ENCODE measurements around the gene KIF22. TPM values are rescaled to one million over a fixed set of nuclear protein-coding genes. Genes with fewer than 3 reads are reported as not detected.
"Not testable (repeated sequence)": the region's sequence is repeated elsewhere in the genome, so short reads cannot be mapped to it uniquely, and the experiment has no call there.

Gene KIF22
- total RNA-seq, 1 donor from 2014 or later = 20.0 TPM

DNA sequence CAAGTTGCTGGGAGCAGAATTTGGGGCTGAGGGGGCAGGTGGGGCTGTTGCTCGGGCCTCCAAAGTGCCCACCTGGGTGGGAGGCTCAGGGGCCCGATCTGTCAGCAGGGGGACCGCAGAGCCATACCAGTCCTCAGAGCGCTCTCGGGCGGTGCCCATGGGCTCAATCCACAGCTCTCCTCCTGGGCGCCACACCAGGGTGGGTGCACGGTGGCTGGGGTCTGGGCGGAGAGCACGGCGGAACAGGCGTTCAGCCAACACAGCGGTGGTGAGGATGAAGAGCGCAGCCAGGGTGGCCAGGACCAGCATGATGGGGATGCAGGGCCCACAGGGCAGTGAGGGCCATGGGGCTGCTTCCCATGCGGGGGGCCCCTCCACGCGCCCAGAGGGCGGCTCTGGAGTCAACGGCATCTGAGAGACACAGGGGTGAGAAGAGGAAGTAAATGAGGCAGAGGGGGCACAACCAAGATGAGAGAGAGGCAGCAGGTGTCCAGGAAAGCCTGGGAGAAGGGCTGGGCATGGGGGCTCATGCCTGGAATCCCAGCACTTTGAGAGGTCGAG lies 45.9 kb upstream of the KIF22 start:
- Mint-ChIP-seq H3K36me3 (ENCODE audit: unreplicated experiment) (no peaks in the 10 kb centered on the region), H3K9me3 (ENCODE audit: unreplicated experiment) (no peaks in the 10 kb centered on the region), H3K27ac (ENCODE audit: unreplicated experiment) (no peak overlapping the region), H3K4me1 (ENCODE audit: unreplicated experiment) (no peaks in the 10 kb centered on the region), H3K4me3 (ENCODE audit: unreplicated experiment) (no peak overlapping the region), H3K27me3 (ENCODE audit: unreplicated experiment) (peaks cover 27% of the 10 kb centered on the region)
- TF ChIP-seq, protein P1, sequence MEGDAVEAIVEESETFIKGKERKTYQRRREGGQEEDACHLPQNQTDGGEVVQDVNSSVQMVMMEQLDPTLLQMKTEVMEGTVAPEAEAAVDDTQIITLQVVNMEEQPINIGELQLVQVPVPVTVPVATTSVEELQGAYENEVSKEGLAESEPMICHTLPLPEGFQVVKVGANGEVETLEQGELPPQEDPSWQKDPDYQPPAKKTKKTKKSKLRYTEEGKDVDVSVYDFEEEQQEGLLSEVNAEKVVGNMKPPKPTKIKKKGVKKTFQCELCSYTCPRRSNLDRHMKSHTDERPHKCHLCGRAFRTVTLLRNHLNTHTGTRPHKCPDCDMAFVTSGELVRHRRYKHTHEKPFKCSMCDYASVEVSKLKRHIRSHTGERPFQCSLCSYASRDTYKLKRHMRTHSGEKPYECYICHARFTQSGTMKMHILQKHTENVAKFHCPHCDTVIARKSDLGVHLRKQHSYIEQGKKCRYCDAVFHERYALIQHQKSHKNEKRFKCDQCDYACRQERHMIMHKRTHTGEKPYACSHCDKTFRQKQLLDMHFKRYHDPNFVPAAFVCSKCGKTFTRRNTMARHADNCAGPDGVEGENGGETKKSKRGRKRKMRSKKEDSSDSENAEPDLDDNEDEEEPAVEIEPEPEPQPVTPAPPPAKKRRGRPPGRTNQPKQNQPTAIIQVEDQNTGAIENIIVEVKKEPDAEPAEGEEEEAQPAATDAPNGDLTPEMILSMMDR (IDR thresholded peaks at IDR 0.05) = no peak
- no peak for DNase-seq (ENCODE audit: extremely low spot score, unreplicated experiment)

DNA sequence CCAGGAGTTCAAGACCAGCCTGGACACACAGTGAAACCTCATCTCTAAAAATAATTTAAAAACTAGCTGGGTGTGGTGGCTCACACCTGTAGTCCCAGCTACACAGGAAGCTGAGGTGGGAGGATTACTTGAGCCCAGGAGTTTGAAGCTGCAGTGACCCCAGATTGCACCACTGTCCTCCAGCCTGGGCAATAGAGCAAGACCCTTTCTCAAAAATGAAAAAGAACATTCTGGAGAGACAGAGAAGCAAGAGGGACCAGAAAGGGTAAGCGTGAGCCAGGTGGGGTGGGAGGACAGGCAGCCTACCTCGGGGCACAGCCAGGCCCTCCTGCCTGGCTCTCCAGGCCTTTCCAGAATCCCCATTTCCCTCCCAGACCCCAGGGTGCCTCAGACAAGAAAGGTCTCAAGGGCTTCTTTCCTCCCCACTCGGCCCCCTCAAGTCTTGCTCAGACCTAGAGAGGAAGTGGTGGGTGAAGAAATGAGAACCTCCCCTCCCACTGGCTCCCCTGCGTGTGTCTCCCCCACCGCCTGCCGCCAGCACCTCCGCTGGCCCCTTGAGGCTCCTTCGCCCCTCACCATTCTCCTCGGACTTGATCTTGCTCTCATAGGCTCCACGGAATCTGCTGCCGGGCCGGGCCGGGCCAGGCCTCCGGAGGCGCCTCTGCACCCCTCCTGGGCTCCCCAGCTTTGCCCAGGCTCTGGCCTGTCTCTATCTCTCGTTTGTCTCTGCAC lies 45.3 kb upstream of the KIF22 start:
- DNase-seq (ENCODE audit: extremely low spot score, unreplicated experiment) = no peak
- Mint-ChIP-seq H3K4me3 (ENCODE audit: unreplicated experiment) (no peak overlapping the region), H3K27me3 (ENCODE audit: unreplicated experiment) (peaks cover 21% of the 10 kb centered on the region), H3K27ac (ENCODE audit: unreplicated experiment) (no peak overlapping the region), H3K36me3 (ENCODE audit: unreplicated experiment) (no peaks in the 10 kb centered on the region), H3K4me1 (ENCODE audit: unreplicated experiment) (no peaks in the 10 kb centered on the region), H3K9me3 (ENCODE audit: unreplicated experiment) (no peaks in the 10 kb centered on the region)
- TF ChIP-seq, protein P1 (IDR thresholded peaks at IDR 0.05) = no peak

DNA sequence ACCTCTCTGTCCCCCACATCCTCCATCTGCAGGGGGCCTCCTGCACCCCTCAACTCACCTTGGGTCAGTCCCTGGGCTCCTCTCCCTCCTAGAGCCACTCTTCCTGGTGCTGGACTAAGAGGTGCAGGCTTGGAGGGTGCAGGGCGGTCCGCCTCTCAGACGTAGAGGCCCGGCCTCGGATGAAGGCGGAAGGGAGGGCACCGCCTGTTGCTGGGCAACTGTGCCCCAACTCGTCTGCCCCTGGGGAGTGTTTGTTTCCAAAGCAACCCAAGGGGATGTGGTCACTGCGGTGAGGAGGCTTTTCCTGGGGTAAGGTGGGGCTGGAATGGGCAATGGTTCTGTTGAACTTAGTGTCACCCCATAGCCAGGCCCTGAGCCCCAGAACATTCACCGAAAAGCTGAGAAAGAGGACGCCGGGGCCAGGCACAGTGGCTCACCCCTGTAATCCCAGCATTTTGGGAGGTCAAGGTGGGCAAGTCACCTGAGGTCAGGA lies 44.7 kb upstream of the KIF22 start, which contains the start of gene C16orf54:
Gene C16orf54, minus strand, starts transcription at position 138 of the 493 bp plus-strand sequence. CDS start 1,039 bp downstream, outside the sequence.
- Mint-ChIP-seq H3K27ac (ENCODE audit: unreplicated experiment) (no peak within 1 kb of the TSS), H3K4me1 (ENCODE audit: unreplicated experiment) (no peaks in the 10 kb centered on the region), H3K36me3 (ENCODE audit: unreplicated experiment) (no peaks in the 10 kb centered on the region), H3K9me3 (ENCODE audit: unreplicated experiment) (no peaks in the 10 kb centered on the region), H3K27me3 (ENCODE audit: unreplicated experiment) (peaks cover 14% of the 10 kb centered on the region), H3K4me3 (ENCODE audit: unreplicated experiment) (no peak within 1 kb of the TSS)
- no peak for DNase-seq (ENCODE audit: extremely low spot score, unreplicated experiment)
- TF ChIP-seq, protein P1 (IDR thresholded peaks at IDR 0.05) = no peak

DNA sequence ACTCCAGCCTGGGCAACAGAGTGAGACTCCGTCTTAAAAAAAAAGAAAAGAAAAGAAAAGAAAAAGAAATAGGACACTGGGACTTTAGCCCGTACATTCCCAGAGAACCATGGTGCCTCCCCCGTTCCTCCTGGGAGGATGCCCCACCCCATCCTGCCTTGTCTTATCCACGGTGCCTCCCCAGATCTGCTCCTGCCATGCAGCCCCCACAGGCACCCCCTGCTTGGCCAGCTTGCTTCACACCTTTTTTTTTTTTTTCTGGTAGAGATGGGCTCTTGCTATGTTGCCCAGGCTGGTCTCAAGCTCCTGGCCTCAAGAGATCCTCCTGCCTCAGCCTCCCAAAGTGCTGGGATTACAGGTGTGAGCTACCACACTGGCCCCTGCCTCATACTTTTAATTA lies 44.0 kb upstream of the KIF22 start:
- H3K4me3 Mint-ChIP-seq (ENCODE audit: unreplicated experiment); H3K27ac Mint-ChIP-seq (ENCODE audit: unreplicated experiment); H3K36me3 Mint-ChIP-seq (ENCODE audit: unreplicated experiment); H3K9me3 Mint-ChIP-seq (ENCODE audit: unreplicated experiment); DNase-seq (ENCODE audit: extremely low spot score, unreplicated experiment); H3K27me3 Mint-ChIP-seq (ENCODE audit: unreplicated experiment); H3K4me1 Mint-ChIP-seq (ENCODE audit: unreplicated experiment): not testable (repeated sequence)

DNA sequence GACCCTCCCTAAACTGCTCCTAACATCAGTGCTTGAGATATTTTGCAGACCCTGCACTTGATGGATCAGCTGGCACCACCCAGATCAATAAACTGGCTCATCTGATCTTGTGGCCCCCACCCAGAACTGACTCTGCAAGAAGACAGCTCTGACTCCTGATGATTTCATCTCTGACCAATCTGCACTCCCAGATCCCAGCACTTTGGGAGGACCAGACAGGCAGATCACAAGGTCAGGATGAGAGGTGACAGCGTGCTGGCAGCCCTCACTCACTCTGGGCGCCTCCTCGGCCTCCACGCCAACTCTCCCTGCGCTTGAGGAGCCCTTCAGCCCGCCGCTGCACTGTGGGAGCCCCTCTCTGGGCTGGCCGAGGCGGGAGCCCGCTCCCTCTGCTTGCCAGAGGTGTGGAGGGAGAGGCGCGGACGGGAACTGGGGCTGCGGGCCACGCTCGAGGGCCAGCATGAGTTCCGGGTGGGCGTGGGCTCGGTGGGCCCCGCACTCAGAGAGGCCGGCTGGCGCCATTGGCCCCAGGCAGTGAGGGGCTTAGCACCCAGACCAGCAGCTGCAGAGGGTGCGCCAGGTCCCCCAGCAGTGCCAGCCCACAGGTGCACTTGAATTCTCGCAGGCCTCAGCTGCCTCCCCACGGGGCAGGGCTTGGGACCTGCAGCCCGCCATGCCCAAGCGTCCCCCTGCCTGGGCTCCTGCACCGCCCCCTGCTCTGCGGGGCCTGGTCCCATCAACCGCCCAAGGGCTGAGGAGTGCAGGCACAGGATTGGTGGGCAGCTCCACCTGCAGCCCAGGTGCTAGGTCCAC lies 42.4 kb upstream of the KIF22 start:
- TF ChIP-seq, protein P1 (IDR thresholded peaks at IDR 0.05) = no peak
- no peak overlapping the region for H3K4me3 Mint-ChIP-seq (ENCODE audit: unreplicated experiment)
- no peaks in the 10 kb centered on the region for H3K4me1 Mint-ChIP-seq (ENCODE audit: unreplicated experiment)
- DNase-seq (ENCODE audit: extremely low spot score, unreplicated experiment) = no peak
- no peaks in the 10 kb centered on the region for H3K9me3 Mint-ChIP-seq (ENCODE audit: unreplicated experiment)
- no peak overlapping the region for H3K27ac Mint-ChIP-seq (ENCODE audit: unreplicated experiment)
- H3K36me3 Mint-ChIP-seq (ENCODE audit: unreplicated experiment) = no peaks in the 10 kb centered on the region
- H3K27me3 Mint-ChIP-seq (ENCODE audit: unreplicated experiment) = peaks cover 3% of the 10 kb centered on the region

DNA sequence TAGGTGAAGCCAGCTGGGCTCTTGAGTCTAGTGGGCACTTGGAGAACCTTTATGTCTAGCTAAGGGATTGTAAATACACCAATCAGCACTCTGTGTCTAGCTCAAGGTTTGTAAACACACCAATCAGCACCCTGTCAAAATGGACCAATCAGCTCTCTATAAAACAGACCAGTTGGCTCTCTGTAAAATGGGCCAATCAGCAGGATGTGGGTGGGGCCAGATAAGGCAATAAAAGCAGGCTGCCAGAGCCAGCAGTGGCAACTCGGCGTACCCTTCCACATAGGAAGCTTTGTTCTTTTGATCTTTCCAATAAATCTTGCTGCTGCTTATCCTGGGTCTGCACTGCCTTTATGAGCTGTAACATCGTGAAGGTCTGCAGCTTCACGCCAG lies 41.8 kb upstream of the KIF22 start:
- not testable (repeated sequence) for H3K27ac Mint-ChIP-seq (ENCODE audit: unreplicated experiment); H3K36me3 Mint-ChIP-seq (ENCODE audit: unreplicated experiment); H3K9me3 Mint-ChIP-seq (ENCODE audit: unreplicated experiment); H3K4me1 Mint-ChIP-seq (ENCODE audit: unreplicated experiment); H3K27me3 Mint-ChIP-seq (ENCODE audit: unreplicated experiment); DNase-seq (ENCODE audit: extremely low spot score, unreplicated experiment); H3K4me3 Mint-ChIP-seq (ENCODE audit: unreplicated experiment)
